Activated T-helper 1 cell treated with anti-CD3 and anti-CD28 coated beads, Interleukin-12 subunit alpha, Interleukin-12 subunit beta, Interleukin-2, Interleukin-4 antibody, amounts not matched to agents 30 ng/mL and 10 ng/mL and 1 ng/mL, durations not matched to agents 14 hours and 24 hours and 36 hours (primary cell): ENCODE measurements around the gene GARIN5A. TPM values are rescaled to one million over a fixed set of nuclear protein-coding genes. Genes with fewer than 3 reads are reported as not detected.

Source experiments
- DNase-seq: peaks from one replicate; pipeline ENCODE4 v3.0.0; 2021; ENCODE audit warnings: low spot score
- H3K27ac Mint-ChIP-seq: one replicate; pipeline ENCODE4 v1.8.0; 2021; ENCODE audit warnings: mild to moderate bottlenecking, mixed read lengths
- H3K27me3 Mint-ChIP-seq: one replicate; pipeline ENCODE4 v1.8.0; 2022; ENCODE audit warnings: mild to moderate bottlenecking, moderate library complexity, mixed read lengths; ENCODE audit not compliant: insufficient read depth
- H3K36me3 Mint-ChIP-seq: one replicate; pipeline ENCODE4 v1.8.0; 2021; ENCODE audit warnings: low read depth, mixed read lengths
- H3K4me1 Mint-ChIP-seq: one replicate; pipeline ENCODE4 v1.8.0; 2021; ENCODE audit warnings: low read depth, mixed read lengths
- H3K4me3 Mint-ChIP-seq: one replicate; pipeline ENCODE4 v1.8.0; 2021; ENCODE audit warnings: mild to moderate bottlenecking, moderate library complexity, mixed read lengths
- H3K9me3 Mint-ChIP-seq: one replicate; pipeline ENCODE4 v1.8.0; 2021; ENCODE audit warnings: mixed read lengths
- intact Hi-C: fragments of 100-400 bp; cut with micrococcal nuclease; formaldehyde crosslinking; loops from one replicate; pipeline ENCODE4 v1.15.1; 2024
- total RNA-seq: library from RNA; stranded (reverse); gene quantifications from 2 replicates; pipeline ENCODE4 v1.2.3, GENCODE V29; 2022

The GARIN5A gene
- total RNA-seq = 0.39 and 0.88 TPM in 2 replicates

DNA sequence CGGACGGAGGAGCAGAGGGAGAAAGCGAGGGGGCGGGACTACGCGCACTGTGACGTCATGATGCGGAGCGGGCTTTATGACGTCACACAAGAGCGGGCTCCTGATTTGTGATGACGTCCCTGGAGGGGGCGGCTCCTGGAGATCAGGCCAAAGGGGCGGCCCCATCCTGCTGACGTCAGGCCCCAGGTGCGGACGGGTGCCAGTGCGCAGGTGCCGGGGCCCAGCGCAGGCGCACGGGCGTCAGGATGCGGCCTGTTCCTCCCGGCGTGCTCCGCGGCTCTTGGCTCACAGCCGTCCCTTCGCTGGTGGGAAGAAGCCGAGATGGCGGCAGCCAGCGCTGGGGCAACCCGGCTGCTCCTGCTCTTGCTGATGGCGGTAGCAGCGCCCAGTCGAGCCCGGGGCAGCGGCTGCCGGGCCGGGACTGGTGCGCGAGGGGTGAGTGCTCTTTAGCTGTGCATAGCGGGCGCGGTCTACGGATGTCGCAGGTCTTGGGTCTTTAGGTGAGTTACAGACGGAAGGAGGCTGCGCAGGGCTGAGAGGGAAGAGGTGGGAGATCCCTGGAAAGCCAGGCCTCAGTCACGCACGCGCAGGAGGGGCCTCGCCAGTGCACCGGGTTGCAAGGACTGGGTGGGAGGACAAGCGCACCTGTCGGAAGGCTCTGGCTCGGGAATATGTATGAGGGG, at the start of gene GARIN5A, which contains the start of gene EMC10:
Gene GARIN5A, minus strand, starts transcription at position 625 of the 683 bp plus-strand sequence. Its CDS starts 460 bp downstream, at position 165.
Gene EMC10, plus strand, starts transcription at position 284 of the 683 bp plus-strand sequence. Its CDS starts 38 bp downstream, at position 322.
- peak; percentile 92 for DNase-seq
- H3K9me3 Mint-ChIP-seq = no peaks in the 10 kb centered on the region
- peaks cover 20% of the 10 kb centered on the region for H3K4me1 Mint-ChIP-seq
- H3K4me3 Mint-ChIP-seq = peak within 1 kb of the TSS; percentile 91
- H3K36me3 Mint-ChIP-seq = peaks cover 13% of the 10 kb centered on the region
- H3K27me3 Mint-ChIP-seq = no peaks in the 10 kb centered on the region
- intact Hi-C loops = loop anchor here (1.0 to 5.0 kb wide), 4 partner anchors 35 to 182 kb away; partner anchors contain the start of gene JOSD2
- peak within 1 kb of the TSS; percentile 72 for H3K27ac Mint-ChIP-seq

DNA sequence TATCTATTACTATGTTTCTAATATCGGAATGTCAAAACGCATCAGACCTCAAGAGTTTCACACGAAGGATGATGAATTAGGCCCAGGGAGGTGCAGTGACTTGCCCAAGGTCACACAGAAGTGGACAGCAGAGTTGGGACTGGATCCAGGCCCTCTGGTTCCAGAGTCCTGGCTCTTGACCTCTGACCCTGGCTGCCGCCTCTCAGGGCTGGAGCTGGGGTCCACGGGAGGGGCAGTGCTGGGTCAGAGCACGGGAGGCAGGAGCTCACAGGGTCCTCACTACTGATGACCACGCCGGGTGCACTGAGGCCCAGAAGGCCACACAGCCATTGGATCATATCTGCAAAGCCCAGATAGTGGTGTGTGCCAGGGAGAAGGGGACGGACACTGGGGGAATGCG, 46.2 kb upstream of the GARIN5A start:
- H3K9me3 Mint-ChIP-seq = no peaks in the 10 kb centered on the region
- intact Hi-C loops = no loop called here
- H3K27ac Mint-ChIP-seq = no peak overlapping the region
- no peaks in the 10 kb centered on the region for H3K4me1 Mint-ChIP-seq
- no peak overlapping the region for H3K4me3 Mint-ChIP-seq
- DNase-seq = no peak
- H3K27me3 Mint-ChIP-seq = no peaks in the 10 kb centered on the region
- no peaks in the 10 kb centered on the region for H3K36me3 Mint-ChIP-seq

DNA sequence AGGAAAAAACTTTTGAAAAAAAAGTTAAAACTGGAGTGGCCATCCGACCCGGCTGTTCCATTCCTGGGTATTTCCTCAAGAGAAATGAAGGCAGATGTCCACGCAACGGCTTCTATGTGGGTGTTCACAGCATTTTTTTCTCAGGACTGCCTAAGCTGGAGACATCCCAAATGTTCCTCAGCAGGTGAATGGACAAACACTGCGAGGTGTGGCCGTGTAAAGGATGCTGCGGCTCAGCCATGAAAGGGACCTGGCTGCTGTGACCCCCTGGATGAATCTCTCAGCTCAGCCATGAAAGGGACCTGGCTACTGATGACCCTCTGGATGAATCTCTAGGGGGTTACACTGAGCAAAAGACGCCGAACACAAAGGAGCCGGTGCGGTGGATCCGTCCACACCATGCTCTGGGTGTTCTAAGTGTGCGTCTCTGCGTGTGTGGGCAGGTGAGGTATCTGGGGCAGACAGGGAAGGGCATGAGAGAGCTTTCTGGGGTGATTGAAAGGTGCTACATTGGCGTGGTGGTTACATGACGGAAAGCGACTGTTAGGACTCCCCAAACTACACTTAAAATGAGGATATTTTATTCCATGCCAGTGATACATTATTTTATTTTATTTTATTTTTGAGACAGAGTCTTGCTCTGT, 44.3 kb upstream of the GARIN5A start:
- DNase-seq = no peak
- Mint-ChIP-seq H3K27ac (no peak overlapping the region), H3K27me3 (peaks cover 3% of the 10 kb centered on the region), H3K9me3 (no peaks in the 10 kb centered on the region), H3K36me3 (no peaks in the 10 kb centered on the region), H3K4me3 (no peak overlapping the region), H3K4me1 (no peaks in the 10 kb centered on the region)
- intact Hi-C loops = no loop called here

DNA sequence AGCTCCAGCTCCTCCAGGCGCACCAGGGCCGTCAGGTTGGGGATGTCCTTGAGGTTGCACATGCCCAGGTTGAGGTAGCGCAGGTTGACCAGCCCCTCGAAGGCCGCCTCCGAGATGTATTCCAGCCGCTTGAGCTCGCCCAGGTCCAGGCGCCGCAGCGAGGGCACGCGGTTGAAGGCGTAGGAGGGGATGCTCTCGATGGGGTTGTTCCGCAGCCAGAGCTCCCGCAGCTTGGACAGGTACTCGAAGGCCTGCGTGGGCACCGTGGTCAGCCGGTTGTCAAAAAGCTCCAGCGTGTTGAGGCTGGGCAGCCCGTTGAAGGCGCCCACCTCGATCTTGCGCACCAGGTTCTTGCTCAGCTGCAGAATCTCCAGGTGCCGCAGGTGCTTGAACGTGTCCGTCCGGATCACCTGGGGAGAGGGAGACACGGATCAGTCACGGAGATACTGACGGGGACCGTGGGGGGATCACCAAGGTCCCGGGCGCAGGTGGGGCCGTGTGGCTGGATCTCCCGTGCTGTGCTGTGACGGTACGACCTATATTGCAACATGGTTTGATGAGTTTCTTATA, 42.4 kb upstream of the GARIN5A start:
- Mint-ChIP-seq H3K36me3 (no peaks in the 10 kb centered on the region), H3K4me1 (no peaks in the 10 kb centered on the region), H3K27ac (no peak overlapping the region), H3K9me3 (no peaks in the 10 kb centered on the region), H3K4me3 (no peak overlapping the region), H3K27me3 (peaks cover 7% of the 10 kb centered on the region)
- no peak for DNase-seq
- intact Hi-C loops = no loop called here

DNA sequence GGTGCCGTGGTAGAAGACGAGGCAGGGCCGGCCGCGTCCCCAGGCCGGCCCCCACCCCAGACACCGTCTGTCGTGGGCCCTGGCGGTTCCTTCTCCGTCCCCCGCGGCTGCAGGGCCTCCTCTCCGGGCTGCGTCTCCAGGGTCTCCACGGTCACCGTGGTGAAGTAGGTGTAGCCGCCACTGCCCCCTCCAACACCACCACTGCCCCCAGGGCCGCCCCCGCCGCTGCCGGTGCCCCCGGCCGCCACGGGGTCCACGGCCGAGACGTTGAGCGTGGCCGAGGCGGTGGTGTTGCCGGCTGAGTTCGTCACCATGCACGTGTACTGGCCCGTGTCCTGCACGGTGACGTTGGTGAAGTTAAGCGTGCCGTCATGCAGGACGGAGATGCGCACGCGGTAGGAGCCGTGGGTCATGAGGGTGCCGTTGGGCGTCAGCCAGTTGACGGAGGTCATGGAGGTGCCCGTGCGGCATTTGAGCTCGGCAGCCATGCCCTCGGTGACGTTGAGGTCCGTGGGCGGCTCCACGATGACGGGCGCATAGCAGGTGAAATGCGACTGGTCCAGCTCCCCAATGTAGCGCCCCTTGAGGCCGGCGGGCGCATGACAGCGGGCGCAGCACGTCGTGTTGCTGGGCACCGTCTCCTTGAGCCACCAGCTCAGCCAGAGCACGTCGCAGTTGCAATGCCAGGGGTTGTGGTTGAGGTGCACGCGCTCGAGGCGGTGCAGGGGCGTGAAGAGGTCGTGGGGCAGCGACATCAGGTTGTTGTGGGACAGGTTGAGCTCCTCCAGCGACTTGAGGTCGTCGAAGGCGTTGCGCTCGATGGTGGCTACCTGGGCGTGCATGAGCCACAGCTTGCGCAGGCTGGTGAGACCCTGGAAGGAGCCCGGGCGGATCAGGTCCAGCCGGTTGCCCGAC, 41.7 kb upstream of the GARIN5A start:
- intact Hi-C loops = no loop called here
- Mint-ChIP-seq H3K36me3 (no peaks in the 10 kb centered on the region), H3K27me3 (peaks cover 8% of the 10 kb centered on the region), H3K4me3 (no peak overlapping the region), H3K27ac (no peak overlapping the region), H3K4me1 (no peaks in the 10 kb centered on the region), H3K9me3 (no peaks in the 10 kb centered on the region)
- no peak for DNase-seq

DNA sequence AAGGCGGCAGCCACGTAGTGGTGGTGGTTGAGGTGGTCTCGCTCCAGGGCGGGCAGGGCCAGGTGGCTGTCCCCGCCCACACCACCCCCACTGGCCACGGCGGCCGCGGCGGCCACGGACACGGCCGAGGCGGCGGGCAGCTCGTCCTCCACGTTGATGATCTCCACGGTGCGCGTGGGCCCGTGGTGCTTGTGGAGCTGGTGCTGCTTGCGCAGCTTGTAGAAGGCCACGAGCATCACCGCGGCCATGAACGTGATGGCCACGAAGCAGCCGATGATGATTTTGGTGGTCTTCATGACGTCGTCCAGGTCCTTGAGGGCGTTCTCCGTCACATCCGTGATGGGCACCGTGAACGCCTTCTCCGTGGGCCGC, 41.0 kb upstream of the GARIN5A start:
- H3K27ac Mint-ChIP-seq = no peak overlapping the region
- peaks cover 10% of the 10 kb centered on the region for H3K27me3 Mint-ChIP-seq
- H3K36me3 Mint-ChIP-seq = no peaks in the 10 kb centered on the region
- H3K4me3 Mint-ChIP-seq = no peak overlapping the region
- H3K9me3 Mint-ChIP-seq = no peaks in the 10 kb centered on the region
- DNase-seq = no peak
- no peaks in the 10 kb centered on the region for H3K4me1 Mint-ChIP-seq
- intact Hi-C loops = no loop called here

DNA sequence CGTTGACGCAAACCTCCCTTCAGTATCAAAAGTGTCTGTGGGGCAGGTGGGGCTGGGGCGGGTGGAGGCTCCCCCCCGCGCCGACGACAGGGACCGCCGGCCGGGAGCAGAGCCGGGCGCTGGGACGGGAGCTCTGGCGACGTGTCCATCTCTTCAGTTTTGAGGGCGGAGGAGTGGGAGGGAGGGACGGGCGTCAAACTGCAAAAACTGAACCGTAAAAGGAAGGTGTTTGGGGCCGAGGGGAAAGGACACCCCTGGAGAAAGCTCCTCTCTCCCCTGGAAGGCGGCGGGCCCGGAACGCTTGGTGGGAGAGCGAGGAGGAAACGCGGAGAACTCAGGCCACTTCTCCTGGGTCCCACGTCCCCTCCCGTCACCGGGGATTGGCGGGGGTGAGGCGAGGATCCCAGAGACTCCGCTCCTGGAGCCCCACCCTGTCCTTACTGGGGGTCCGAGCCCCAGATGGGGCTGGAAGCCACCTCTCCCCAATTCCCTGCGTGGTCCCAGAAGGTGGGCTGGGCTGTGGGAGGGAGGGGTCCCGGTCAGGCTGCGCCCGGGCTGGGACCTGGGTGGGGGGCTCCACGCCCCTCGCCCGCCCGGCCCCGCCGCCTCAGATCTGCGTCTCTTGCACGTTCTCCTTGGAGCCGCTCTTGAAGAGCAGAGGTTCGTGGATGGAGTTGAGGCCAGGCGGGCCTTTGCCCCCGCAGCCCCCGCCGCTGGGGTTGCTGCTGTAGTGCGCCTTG, 40.5 kb upstream of the GARIN5A start:
- Mint-ChIP-seq H3K9me3 (no peaks in the 10 kb centered on the region), H3K27me3 (peaks cover 10% of the 10 kb centered on the region), H3K4me1 (no peaks in the 10 kb centered on the region), H3K27ac (no peak overlapping the region), H3K36me3 (no peaks in the 10 kb centered on the region), H3K4me3 (no peak overlapping the region)
- DNase-seq = no peak
- intact Hi-C loops = no loop called here

DNA sequence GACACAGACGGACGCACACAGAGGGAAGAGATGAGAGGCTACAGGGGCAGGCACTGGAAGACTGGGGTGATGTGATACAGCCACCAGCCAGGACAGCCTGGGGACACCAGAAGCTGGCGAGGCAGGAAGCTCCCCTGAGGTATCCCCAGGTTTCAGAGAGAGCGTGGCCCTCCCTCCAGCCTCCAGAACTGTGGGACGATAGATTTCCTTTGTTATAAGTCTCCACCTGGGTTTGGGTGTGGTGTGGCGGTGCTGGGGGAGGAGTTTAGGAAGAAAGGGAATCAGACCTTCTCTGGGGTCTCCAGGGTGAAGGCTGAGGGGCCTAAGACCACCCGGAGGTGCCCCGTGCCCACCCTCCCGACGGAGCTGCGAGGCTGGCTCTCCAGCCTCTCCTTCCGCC, 39.8 kb upstream of the GARIN5A start:
- intact Hi-C loops = no loop called here
- H3K4me1 Mint-ChIP-seq = peaks cover 4% of the 10 kb centered on the region
- peaks cover 10% of the 10 kb centered on the region for H3K27me3 Mint-ChIP-seq
- H3K4me3 Mint-ChIP-seq = no peak overlapping the region
- H3K36me3 Mint-ChIP-seq = no peaks in the 10 kb centered on the region
- DNase-seq = no peak
- no peak overlapping the region for H3K27ac Mint-ChIP-seq
- H3K9me3 Mint-ChIP-seq = no peaks in the 10 kb centered on the region

DNA sequence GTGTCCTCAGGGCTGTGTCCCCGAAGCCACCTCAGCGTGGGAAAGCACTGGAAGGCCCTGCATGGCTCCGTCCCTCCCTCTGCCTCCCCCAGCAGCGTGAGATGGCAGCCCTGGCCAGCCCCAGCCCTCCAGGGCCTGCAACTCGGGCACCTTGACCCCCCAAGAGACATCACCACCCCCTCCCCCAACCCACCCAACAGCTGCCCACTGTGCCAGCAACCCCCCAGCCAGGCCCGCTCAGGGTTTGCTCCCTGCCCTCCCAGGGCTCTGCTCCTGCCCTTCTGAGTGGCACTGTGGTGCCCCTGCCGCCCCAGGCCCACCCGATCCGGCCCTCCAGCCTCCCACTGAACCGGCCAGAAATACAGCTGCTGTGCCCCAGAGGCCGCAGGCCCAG, 38.5 kb upstream of the GARIN5A start:
- no peak overlapping the region for H3K4me3 Mint-ChIP-seq
- intact Hi-C loops = no loop called here
- peaks cover 13% of the 10 kb centered on the region for H3K4me1 Mint-ChIP-seq
- H3K9me3 Mint-ChIP-seq = no peaks in the 10 kb centered on the region
- H3K36me3 Mint-ChIP-seq = peaks cover 4% of the 10 kb centered on the region
- no peak for DNase-seq
- H3K27me3 Mint-ChIP-seq = peaks cover 10% of the 10 kb centered on the region
- no peak overlapping the region for H3K27ac Mint-ChIP-seq

DNA sequence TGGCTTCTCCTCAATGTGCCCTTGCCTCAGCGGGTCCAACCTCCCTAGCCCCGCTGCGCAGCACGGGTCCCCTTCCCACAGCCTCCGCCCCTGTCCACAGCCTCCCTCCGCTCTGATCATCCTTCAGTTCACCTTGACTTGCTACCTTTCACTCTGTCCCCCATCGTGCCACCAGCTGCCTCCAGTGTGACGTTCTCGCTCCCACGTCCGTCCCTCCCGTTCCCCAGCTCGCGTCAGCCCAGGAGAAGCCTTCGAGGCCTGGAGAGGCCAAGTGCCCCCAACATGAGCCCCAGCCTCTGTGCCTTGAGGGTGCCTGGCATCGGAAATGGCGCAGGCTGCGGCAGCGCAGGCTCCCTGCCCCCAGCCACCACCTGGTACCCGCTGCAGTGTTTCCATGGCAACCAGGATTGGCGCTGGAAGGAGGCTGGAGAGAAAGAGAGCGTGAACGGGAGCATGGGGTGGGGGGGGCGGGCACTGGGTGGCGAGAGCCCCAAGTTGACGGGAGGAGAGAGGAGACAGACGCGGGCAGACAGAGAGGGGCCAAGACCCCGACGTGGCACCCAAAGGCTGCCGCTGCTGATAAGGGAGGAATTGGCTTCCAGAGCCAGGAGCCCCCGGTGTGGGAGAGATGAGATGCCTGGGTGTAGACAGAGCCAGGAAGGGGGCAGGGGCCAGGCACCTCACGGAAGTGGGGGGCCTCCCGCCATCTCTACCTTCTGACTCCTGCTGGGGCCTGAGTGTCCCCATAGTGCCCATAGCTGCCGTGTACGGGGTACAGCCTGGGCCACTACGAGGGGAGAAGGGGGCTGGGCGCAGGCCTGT, 37.9 kb upstream of the GARIN5A start:
- intact Hi-C loops = no loop called here

DNA sequence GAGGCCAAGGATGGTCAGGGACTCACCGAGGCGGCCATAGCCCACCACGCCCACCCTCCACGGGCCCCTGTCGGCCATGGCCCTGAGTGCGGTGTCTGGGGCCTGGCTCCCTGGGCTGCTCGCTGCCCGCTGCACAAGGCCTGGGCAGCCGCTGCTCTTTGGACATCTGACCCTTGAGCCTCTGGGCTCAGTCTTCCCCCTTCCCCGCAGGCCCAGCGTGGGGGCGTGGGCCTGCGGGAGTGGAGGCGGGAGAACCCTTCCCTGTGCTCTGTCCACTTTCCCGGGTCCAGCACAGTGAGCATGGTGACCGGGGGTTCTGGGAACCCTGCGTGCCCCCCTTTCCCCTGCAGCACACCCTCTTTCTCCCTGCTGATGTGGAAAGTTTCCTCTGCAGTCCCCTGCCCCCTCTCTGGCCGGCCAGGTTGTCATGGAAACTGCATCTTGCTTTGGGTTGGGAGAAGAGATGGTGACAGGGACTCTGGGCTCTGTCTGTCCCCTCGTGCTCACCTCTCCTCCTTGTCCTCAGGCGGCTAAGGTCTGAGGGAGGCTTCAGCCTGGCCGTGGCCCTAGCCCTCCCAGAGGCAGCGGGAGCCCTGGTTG, 37.2 kb upstream of the GARIN5A start, which contains the start of gene ASPDH:
Gene ASPDH, minus strand, starts transcription at position 168 of the 600 bp plus-strand sequence. Its CDS starts 90 bp downstream, at position 78.
- peak within 1 kb of the TSS; percentile 19 for H3K27ac Mint-ChIP-seq
- H3K36me3 Mint-ChIP-seq = peaks cover 5% of the 10 kb centered on the region
- DNase-seq = no peak
- peaks cover 14% of the 10 kb centered on the region for H3K4me1 Mint-ChIP-seq
- no peaks in the 10 kb centered on the region for H3K9me3 Mint-ChIP-seq
- intact Hi-C loops = no loop called here
- H3K4me3 Mint-ChIP-seq = peak within 1 kb of the TSS; percentile 17
- H3K27me3 Mint-ChIP-seq = peaks cover 10% of the 10 kb centered on the region

More for the DNA sequence above, 37.9 kb upstream of the GARIN5A start:
- no peak overlapping the region for H3K27ac Mint-ChIP-seq
- H3K9me3 Mint-ChIP-seq = no peaks in the 10 kb centered on the region
- H3K4me3 Mint-ChIP-seq = no peak overlapping the region
- H3K27me3 Mint-ChIP-seq = peaks cover 10% of the 10 kb centered on the region
- DNase-seq = no peak
- peaks cover 4% of the 10 kb centered on the region for H3K36me3 Mint-ChIP-seq
- peaks cover 13% of the 10 kb centered on the region for H3K4me1 Mint-ChIP-seq
